ENCODE results near the gene IL1R2.

GRCh38 chr2:102024410-102024809 is 32.6 kb downstream of the IL1R2 start:
- no peak for TF ChIP-seq POLR2AphosphoS5 (IDR thresholded peaks at IDR 0.05; ENCODE audit: low read depth, low read length)
- no peak for TF ChIP-seq POLR2A (IDR thresholded peaks at IDR 0.05; ENCODE audit: low read depth, low read length)
- TF ChIP-seq TAF1 (IDR thresholded peaks at IDR 0.05; ENCODE audit: borderline replicate concordance, low read depth, low read length) = no peak

Data from GM12892 (cell line).